Hematopoietic multipotent progenitor cell treated with erythropoietin and hydrocortisone succinate and interleukin-3 and kit ligand, for 4 days (in vitro differentiated cells): ENCODE data around the gene BRSK1.

Experiments
- DNase-seq: peaks from one replicate; pipeline ENCODE4 v3.0.0-alpha.2; 2015

The BRSK1 gene

GRCh38 chr19:55275851-55276719 is 7.7 kb upstream of the BRSK1 start:
- no peak for DNase-seq

GRCh38 chr19:55276720-55277430 is 6.9 kb upstream of the BRSK1 start:
- DNase-seq, result no peak

DNA sequence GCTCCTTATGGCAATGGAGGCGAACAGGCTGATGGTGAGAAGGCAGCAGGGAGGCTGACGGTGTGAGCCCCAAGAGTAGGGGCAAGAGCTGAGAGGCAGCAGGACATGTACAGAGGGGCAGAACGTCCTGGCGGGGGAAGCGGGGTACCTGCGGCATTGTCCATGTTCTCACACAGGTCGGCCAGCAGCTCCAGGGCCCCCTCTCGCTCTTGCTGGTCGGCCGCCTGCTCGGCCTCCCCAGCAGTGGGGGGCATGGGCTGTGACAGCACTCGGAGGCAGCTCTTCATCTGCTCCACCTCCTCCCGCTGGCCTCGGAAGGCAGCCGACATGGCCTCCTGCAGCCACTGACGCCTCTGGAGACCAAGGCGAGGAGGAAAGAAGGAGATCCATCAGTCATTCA is 6.3 kb upstream of the BRSK1 start:
- no peak for DNase-seq

- DNase-seq, result no peak
These were observed 5.2 kb upstream of the BRSK1 start for GRCh38 chr19:55278391-55279135.

DNA sequence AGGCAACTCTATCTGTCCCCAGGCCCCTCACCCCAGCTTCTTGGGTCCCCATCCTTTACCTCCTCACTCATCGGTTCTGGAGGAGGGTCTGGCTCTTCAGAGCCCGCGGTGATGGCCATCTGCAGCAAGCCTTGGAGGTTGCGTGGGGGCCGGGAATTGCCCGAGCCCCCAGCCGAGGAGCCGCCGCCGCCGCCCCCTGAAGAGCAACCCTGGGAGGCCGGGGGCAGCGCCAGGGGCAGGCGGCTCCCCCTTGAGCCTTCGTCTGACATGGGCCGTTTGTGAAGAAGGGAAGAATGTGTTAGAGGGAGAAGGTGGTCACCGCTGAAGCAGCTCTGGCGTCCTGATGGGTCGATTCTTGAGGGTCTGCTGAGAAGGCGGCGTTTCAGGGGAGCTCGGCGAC is 4.5 kb upstream of the BRSK1 start:
- DNase-seq, result no peak

GRCh38 chr19:55279770-55280643 is 3.8 kb upstream of the BRSK1 start, which contains the start of gene HSPBP1:
Gene HSPBP1, minus strand, starts transcription at chr19:55280110. Its CDS starts 502 bp downstream, at chr19:55279608.
- DNase-seq, result peak; percentile 98

DNA sequence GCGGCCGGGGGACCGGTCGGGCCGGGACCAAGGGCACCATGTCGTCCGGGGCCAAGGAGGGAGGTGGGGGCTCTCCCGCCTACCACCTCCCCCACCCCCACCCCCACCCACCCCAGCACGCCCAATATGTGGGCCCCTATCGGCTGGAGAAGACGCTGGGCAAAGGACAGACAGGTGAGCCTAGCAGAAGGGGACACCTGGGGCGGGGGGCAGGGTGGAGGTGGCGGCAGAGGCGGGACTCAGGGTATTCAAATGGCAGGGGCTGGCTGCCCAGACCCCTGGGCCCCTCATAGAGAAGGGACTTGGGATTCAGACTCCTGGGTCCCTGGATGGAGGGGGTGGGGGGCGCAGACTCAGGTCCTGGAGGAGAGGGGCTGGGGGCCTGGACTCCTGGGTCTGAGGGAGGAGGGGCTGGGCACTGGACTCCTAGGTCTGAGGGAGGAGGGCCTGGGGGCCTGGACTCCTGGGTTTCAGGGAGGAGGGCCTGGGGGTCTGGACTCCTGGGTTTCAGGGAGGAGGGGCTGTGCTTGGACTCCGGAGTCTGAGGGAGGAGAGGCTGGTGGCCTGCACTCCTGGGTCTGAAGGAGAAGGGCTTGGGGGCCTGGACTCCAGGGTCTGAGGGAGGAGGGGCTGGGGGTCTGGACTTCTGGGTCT is 735 bp downstream of the BRSK1 start:
- DNase-seq, result no peak

DNA sequence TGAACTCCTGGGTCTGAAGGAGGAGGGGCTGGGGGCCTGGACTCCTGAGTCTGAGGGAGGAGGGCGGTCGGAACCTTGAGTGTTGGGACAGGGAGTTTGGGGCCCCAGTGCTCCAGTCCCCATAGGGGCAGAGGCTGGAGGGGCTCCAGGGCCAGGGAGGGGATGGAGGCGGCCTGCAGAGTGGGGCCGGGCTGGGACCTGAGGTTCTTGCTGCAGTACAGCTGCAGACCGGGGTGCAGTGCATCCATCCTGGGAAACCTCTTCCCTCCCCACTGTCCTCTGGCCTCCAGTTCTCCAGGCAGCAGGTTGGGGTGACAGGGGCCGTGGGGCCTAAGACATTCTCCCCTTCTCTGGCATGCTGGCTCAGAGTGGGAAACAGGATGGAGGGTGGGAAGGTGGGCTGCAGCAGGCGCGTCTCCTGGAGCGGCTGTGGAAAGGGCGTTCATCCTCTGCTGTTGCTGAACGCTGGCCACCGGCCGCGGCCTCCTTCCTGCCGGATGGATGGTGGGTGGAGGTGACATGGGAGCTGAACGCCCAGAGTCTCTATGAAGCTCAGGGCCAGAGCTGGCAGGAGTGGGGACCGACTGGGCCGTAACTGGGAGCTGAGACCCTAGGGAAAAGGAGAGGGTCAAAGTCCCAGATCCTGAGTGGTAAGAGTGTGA is 1.6 kb downstream of the BRSK1 start:
- DNase-seq, result no peak

DNA sequence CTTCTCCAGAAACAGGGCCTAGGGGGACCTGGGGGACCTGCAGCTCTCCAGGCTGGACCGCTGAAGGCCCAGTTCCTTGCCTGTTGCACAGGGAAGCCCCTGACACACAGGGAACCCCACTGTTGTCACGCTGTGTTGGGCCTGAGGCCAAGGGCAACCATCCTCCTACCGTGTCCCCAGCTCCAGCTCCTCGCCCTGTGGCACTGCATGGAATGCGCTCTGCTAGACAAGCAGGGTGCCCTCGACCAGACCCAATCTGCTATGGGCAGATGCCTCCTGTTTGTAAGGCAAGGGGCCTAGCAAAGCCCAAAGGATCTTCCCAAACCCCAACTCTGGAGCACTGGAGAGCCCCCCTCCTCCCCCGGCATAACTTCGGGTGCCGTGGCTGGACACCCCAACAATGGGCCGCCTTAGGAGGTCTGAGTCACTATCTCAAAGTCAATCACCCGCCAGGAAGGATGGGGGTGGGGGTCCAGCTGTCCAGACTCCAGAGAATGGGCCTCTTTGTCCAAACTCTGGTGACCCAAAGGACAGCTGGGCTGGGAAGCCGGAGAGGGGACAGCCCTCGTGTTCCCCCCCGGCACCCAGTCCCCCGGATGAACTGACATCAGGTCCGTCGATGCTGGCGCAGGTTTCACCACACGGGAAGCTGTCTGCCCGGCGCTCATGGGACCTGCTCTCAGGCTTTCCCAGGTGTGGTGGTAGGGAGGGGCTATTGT is 3.7 kb downstream of the BRSK1 start:
- DNase-seq, result no peak

- DNase-seq, result no peak
These were observed 5.5 kb downstream of the BRSK1 start for GRCh38 chr19:55289117-55289796.

- DNase-seq, result peak; percentile 65
These were observed 13.5 kb downstream of the BRSK1 start for GRCh38 chr19:55297267-55297666.

DNA sequence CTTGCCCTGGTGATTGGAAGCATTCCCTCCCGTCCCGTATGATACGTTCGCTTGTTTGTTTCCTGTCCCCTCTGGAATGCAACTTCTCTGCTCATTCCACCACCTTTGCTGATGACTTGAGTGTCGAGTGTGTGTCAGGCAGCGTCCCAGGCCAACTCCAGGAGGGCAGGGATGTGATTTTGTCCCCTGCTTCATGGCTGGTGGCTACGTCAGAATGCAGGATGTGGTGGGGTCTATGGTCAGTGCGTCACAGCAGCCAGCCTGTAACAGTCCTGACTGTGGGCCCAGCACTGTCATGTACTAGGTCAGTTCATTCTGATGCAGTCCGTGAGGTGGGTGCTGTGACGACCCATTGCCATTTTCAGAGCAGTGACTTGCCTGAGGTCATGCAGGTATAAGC is 16.2 kb downstream of the BRSK1 start:
- DNase-seq, result no peak

- DNase-seq, result no peak
These were observed 17.2 kb downstream of the BRSK1 start for GRCh38 chr19:55300886-55301458.

- peak; percentile 95 for DNase-seq
These were observed 17.9 kb downstream of the BRSK1 start for GRCh38 chr19:55301459-55302317.

DNA sequence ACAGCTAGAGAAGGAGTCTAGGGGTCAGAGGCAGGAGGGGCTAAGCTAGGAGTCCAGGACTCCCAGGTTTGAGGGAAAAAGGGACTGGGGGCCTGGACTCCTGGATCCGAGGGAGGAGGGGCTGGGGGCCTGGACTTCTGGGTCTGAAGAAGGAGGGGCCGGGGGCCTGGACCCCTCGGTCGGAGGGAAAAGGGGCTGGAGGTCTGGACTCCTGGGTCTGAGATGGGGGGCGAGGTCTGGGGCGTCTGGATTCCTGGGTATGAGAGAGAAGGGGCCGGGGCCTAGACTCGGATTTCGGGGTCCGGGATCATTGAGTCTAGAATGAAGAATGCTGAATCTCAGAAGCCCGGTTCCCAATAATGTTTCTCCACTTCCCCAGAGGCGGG is 18.5 kb downstream of the BRSK1 start:
- no peak for DNase-seq

DNA sequence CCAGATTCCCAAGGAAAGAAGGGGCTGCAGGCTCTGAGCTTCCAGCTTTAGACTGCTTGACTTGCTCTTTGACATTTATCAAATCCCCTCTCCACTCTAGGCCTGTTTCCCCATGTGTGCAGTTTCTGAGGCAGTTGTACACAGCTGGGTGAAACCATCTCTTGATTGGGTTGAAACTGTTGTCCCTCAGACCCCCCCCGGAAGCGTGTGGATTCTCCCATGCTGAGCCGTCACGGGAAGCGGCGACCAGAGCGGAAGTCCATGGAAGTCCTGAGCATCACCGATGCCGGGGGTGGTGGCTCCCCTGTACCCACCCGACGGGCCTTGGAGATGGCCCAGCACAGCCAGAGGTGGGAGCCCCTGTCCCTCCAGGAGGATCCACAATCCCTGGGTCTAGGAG is 19.7 kb downstream of the BRSK1 start:
- DNase-seq, result no peak

DNA sequence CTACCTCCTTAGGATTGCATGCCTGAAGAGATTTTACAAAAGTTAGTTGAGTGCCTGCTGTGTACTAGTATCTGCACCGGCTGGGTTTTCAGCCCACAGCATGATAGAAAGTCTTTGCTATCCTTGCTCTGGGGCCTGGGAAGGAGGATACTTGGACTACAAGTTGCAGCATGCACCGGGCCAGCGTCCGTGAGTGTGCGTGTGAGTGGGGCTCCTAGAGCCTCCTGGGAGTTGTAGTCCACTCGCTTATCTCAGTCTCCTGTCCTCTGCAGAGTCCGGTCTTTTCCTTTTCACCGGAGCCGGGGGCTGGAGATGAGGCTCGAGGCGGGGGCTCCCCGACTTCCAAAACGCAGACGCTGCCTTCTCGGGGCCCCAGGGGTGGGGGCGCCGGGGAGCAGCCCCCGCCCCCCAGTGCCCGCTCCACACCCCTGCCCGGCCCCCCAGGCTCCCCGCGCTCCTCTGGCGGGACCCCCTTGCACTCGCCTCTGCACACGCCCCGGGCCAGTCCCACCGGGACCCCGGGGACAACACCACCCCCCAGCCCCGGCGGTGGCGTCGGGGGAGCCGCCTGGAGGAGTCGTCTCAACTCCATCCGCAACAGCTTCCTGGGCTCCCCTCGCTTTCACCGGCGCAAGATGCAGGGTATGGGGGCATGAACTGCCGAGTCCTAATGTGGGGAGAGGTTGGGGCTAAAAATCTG is 20.6 kb downstream of the BRSK1 start:
- peak; percentile 76 for DNase-seq

- no peak for DNase-seq
These were observed 21.2 kb downstream of the BRSK1 start for GRCh38 chr19:55304980-55305379.
